Measurements from ENCODE around the gene JAG2.

GRCh38 chr14:105159344-105159743, 9.2 kb downstream of the JAG2 start:
- TF ChIP-seq ZNF660 (tag by site-specific recombination; IDR thresholded peaks at IDR 0.05) (no peak), KLF9 (tag by site-specific recombination; IDR thresholded peaks at IDR 0.05; ENCODE audit: low read depth) (no peak), ZNF513 (tag by site-specific recombination; IDR thresholded peaks at IDR 0.05) (no peak), FEZF1 (tag by site-specific recombination; IDR thresholded peaks at IDR 0.05) (no peak), CTCF (tag by site-specific recombination; IDR thresholded peaks at IDR 0.05) (no peak), GLI4 (tag by site-specific recombination; IDR thresholded peaks at IDR 0.05) (no peak), ZBTB26 (tag by site-specific recombination; optimal IDR thresholded peaks at IDR 0.05) (no peak), ZNF292 (tag by site-specific recombination; IDR thresholded peaks at IDR 0.05; ENCODE audit: borderline replicate concordance, low read depth) (no peak), ZSCAN5A (tag by site-specific recombination; IDR thresholded peaks at IDR 0.05) (no peak), GLIS2 (tag by site-specific recombination; IDR thresholded peaks at IDR 0.05) (no peak), REST (tag by site-specific recombination; IDR thresholded peaks at IDR 0.05) (no peak), PRDM4 (tag by site-specific recombination; IDR thresholded peaks at IDR 0.05) (no peak)
